Measurements from ENCODE around the gene ODAD2. TPM values are rescaled to one million over a fixed set of nuclear protein-coding genes. Genes with fewer than 3 reads are reported as not detected.
A peak's percentile ranks its signal among the peaks of the same experiment; 100 is the strongest.

ODAD2 gene
- total and polyA plus RNA-seq, 4 experiments from 2014 or later, result 0.14 to 0.32 TPM; not detected in 2

- DNase-seq, result peak in 1 of 5 donors; percentile 1
- POLR2A ChIA-PET (ENCODE audit: partially characterized antibody), result no interaction called here
- CTCF ChIA-PET (ENCODE audit: partially characterized antibody), result no interaction called here
Measured at GRCh38 chr10:27893358-27893954, 105.4 kb downstream of the ODAD2 start.

GRCh38 chr10:27890971-27891370, 107.9 kb downstream of the ODAD2 start:
- intact Hi-C loops (cut with micrococcal nuclease), result no loop called here

More at GRCh38 chr10:27893358-27893954, 105.4 kb downstream of the ODAD2 start:
- Histone ChIP-seq H3K9me3 (ENCODE audit: control insufficient read depth in 1 of 2, low read length in 2 of 2) (no peaks in the 10 kb centered on the region), H3K36me3 (ENCODE audit: insufficient read depth, low read length) (no peaks in the 10 kb centered on the region), H3K4me1 (ENCODE audit: insufficient read depth, low read length) (no peaks in the 10 kb centered on the region), H3K27ac (ENCODE audit: low read depth, low read length) (no peak overlapping the region), H3K27me3 (ENCODE audit: insufficient read depth, low read length) (no peaks in the 10 kb centered on the region), H3K4me3 (ENCODE audit: low read length in 2 of 2) (no peak overlapping the region)
- Mint-ChIP-seq H3K36me3 (peaks cover 0 to 3% of the 10 kb centered on the region in 2 donors), H3K27me3 (peaks cover 0 to 5% of the 10 kb centered on the region in 2 donors), H3K4me3 (no peak overlapping the region), H3K27ac (no peak overlapping the region), H3K9me3 (peaks cover 0 to 9% (median 5%) of the 10 kb centered on the region in 8 donors), H3K4me1 (peaks cover 0 to 2% (median 0%) of the 10 kb centered on the region in 4 donors)
- intact Hi-C loops (cut with micrococcal nuclease), result no loop called here

GRCh38 chr10:27889518-27889917, 109.4 kb downstream of the ODAD2 start:
- no peak overlapping the region for H3K27ac Mint-ChIP-seq
- intact Hi-C loops (cut with micrococcal nuclease), result no loop called here
- peaks cover 0 to 5% of the 10 kb centered on the region in 2 donors for H3K27me3 Mint-ChIP-seq
- H3K4me1 Mint-ChIP-seq, result peaks cover 0 to 1% (median 0%) of the 10 kb centered on the region in 4 donors
- no peak for DNase-seq
- ChIA-PET POLR2A (ENCODE audit: partially characterized antibody) (no interaction called here), CTCF (ENCODE audit: partially characterized antibody) (no interaction called here)
- H3K36me3 Mint-ChIP-seq, result no peaks in the 10 kb centered on the region
- peaks cover 0 to 4% of the 10 kb centered on the region in 2 donors for H3K9me3 ChIP-seq (ENCODE audit: control insufficient read depth in 1 of 2, low read length in 2 of 2)
- H3K4me3 ChIP-seq (ENCODE audit: low read length in 2 of 2), result no peak overlapping the region
- no peak overlapping the region for H3K4me3 Mint-ChIP-seq
- H3K27me3 ChIP-seq (ENCODE audit: insufficient read depth, low read length), result no peaks in the 10 kb centered on the region
- H3K9me3 Mint-ChIP-seq, result peaks cover 3 to 7% (median 4%) of the 10 kb centered on the region in 8 donors
- no peaks in the 10 kb centered on the region for H3K4me1 ChIP-seq (ENCODE audit: insufficient read depth, low read length)
- no peaks in the 10 kb centered on the region for H3K36me3 ChIP-seq (ENCODE audit: insufficient read depth, low read length)
- H3K27ac ChIP-seq (ENCODE audit: low read depth, low read length), result no peak overlapping the region

More at GRCh38 chr10:27890971-27891370, 107.9 kb downstream of the ODAD2 start:
- Histone ChIP-seq H3K4me1 (ENCODE audit: insufficient read depth, low read length) (no peaks in the 10 kb centered on the region), H3K27me3 (ENCODE audit: insufficient read depth, low read length) (no peaks in the 10 kb centered on the region), H3K27ac (ENCODE audit: low read depth, low read length) (no peak overlapping the region), H3K9me3 (ENCODE audit: control insufficient read depth in 1 of 2, low read length in 2 of 2) (peaks cover 0 to 4% of the 10 kb centered on the region in 2 donors), H3K36me3 (ENCODE audit: insufficient read depth, low read length) (no peaks in the 10 kb centered on the region), H3K4me3 (ENCODE audit: low read length in 2 of 2) (no peak overlapping the region)
- Mint-ChIP-seq H3K4me1 (no peaks in the 10 kb centered on the region), H3K27ac (no peak overlapping the region), H3K36me3 (no peaks in the 10 kb centered on the region), H3K9me3 (peaks cover under 1 to 5% (median 3%) of the 10 kb centered on the region in 8 donors), H3K27me3 (peaks cover 0 to 5% of the 10 kb centered on the region in 2 donors), H3K4me3 (no peak overlapping the region)
- ChIA-PET CTCF (ENCODE audit: partially characterized antibody) (no interaction called here), POLR2A (ENCODE audit: partially characterized antibody) (no interaction called here)
- no peak for DNase-seq

- ChIA-PET CTCF (ENCODE audit: partially characterized antibody) (interaction anchor here (0.5 kb wide), 1 partner anchor 41 kb away, joined by 3 read pairs; no protein-coding TSS in a partner anchor), POLR2A (ENCODE audit: partially characterized antibody) (no interaction called here)
- Histone ChIP-seq H3K9me3 (ENCODE audit: control insufficient read depth in 1 of 2, low read length in 2 of 2) (peaks cover 0 to 4% of the 10 kb centered on the region in 2 donors), H3K27ac (ENCODE audit: low read depth, low read length) (no peak overlapping the region), H3K4me3 (ENCODE audit: low read length in 2 of 2) (no peak overlapping the region), H3K27me3 (ENCODE audit: insufficient read depth, low read length) (no peaks in the 10 kb centered on the region), H3K4me1 (ENCODE audit: insufficient read depth, low read length) (no peaks in the 10 kb centered on the region), H3K36me3 (ENCODE audit: insufficient read depth, low read length) (no peaks in the 10 kb centered on the region)
- DNase-seq, result no peak
- peaks cover 5 to 19% (median 11%) of the 10 kb centered on the region in 8 donors for H3K9me3 Mint-ChIP-seq
- H3K27me3 Mint-ChIP-seq, result no peaks in the 10 kb centered on the region
- intact Hi-C loops (cut with micrococcal nuclease), result no loop called here
- H3K27ac Mint-ChIP-seq, result no peak overlapping the region
- peaks cover 0 to 6% (median 0%) of the 10 kb centered on the region in 4 donors for H3K4me1 Mint-ChIP-seq
- no peaks in the 10 kb centered on the region for H3K36me3 Mint-ChIP-seq
- H3K4me3 Mint-ChIP-seq, result no peak overlapping the region
Measured at GRCh38 chr10:27884185-27884641, 114.7 kb downstream of the ODAD2 start.

- POLR2A ChIA-PET (ENCODE audit: partially characterized antibody), result no interaction called here
- no peaks in the 10 kb centered on the region for H3K36me3 ChIP-seq (ENCODE audit: insufficient read depth, low read length)
- peaks cover 6 to 14% of the 10 kb centered on the region in 2 donors for H3K27me3 Mint-ChIP-seq
- H3K36me3 Mint-ChIP-seq, result no peaks in the 10 kb centered on the region
- CTCF ChIA-PET (ENCODE audit: partially characterized antibody), result no interaction called here
- H3K4me1 ChIP-seq (ENCODE audit: insufficient read depth, low read length), result no peaks in the 10 kb centered on the region
- intact Hi-C loops (cut with micrococcal nuclease), result no loop called here
- H3K9me3 Mint-ChIP-seq, result peaks cover 0 to 16% (median 4%) of the 10 kb centered on the region in 8 donors
- H3K27ac ChIP-seq (ENCODE audit: low read depth, low read length), result no peak overlapping the region
- H3K27ac Mint-ChIP-seq, result no peak overlapping the region
- no peaks in the 10 kb centered on the region for H3K9me3 ChIP-seq (ENCODE audit: control insufficient read depth in 1 of 2, low read length in 2 of 2)
- no peaks in the 10 kb centered on the region for H3K4me1 Mint-ChIP-seq
- DNase-seq, result no peak
- H3K27me3 ChIP-seq (ENCODE audit: insufficient read depth, low read length), result no peaks in the 10 kb centered on the region
- H3K4me3 Mint-ChIP-seq, result no peak overlapping the region
- no peak overlapping the region for H3K4me3 ChIP-seq (ENCODE audit: low read length in 2 of 2)
Measured at GRCh38 chr10:27878281-27878680, 120.6 kb downstream of the ODAD2 start.

- intact Hi-C loops (cut with micrococcal nuclease), result loop anchor here (1.0 kb wide), 1 partner anchor 314 kb away; no protein-coding TSS in a partner anchor
- H3K4me1 Mint-ChIP-seq, result peaks cover 0 to 6% (median 1%) of the 10 kb centered on the region in 4 donors
- no peak overlapping the region for H3K27ac ChIP-seq (ENCODE audit: low read depth, low read length)
- ChIA-PET POLR2A (ENCODE audit: partially characterized antibody) (no interaction called here), CTCF (ENCODE audit: partially characterized antibody) (interaction anchor here (0.6 kb wide), 1 partner anchor 1074 kb away, joined by 3 read pairs; no protein-coding TSS in a partner anchor)
- no peak for DNase-seq
- no peaks in the 10 kb centered on the region for H3K36me3 ChIP-seq (ENCODE audit: insufficient read depth, low read length)
- no peaks in the 10 kb centered on the region for H3K9me3 ChIP-seq (ENCODE audit: control insufficient read depth in 1 of 2, low read length in 2 of 2)
- no peak overlapping the region for H3K4me3 ChIP-seq (ENCODE audit: low read length in 2 of 2)
- no peaks in the 10 kb centered on the region for H3K4me1 ChIP-seq (ENCODE audit: insufficient read depth, low read length)
- no peaks in the 10 kb centered on the region for H3K36me3 Mint-ChIP-seq
- H3K4me3 Mint-ChIP-seq, result no peak overlapping the region
- H3K9me3 Mint-ChIP-seq, result peaks cover 0 to 6% (median 2%) of the 10 kb centered on the region in 8 donors
- H3K27ac Mint-ChIP-seq, result no peak overlapping the region
- no peaks in the 10 kb centered on the region for H3K27me3 ChIP-seq (ENCODE audit: insufficient read depth, low read length)
- peaks cover 10% of the 10 kb centered on the region in 2 donors for H3K27me3 Mint-ChIP-seq
Measured at GRCh38 chr10:27865221-27865635, 133.7 kb downstream of the ODAD2 start.

GRCh38 chr10:27861781-27862180, 137.1 kb downstream of the ODAD2 start:
- Histone ChIP-seq H3K27ac (ENCODE audit: low read depth, low read length) (no peak overlapping the region), H3K27me3 (ENCODE audit: insufficient read depth, low read length) (no peaks in the 10 kb centered on the region), H3K4me1 (ENCODE audit: insufficient read depth, low read length) (no peaks in the 10 kb centered on the region), H3K36me3 (ENCODE audit: insufficient read depth, low read length) (no peaks in the 10 kb centered on the region), H3K4me3 (ENCODE audit: low read length in 2 of 2) (no peak overlapping the region), H3K9me3 (ENCODE audit: control insufficient read depth in 1 of 2, low read length in 2 of 2) (no peaks in the 10 kb centered on the region)
- no peak overlapping the region for H3K27ac Mint-ChIP-seq
- ChIA-PET POLR2A (ENCODE audit: partially characterized antibody) (no interaction called here), CTCF (ENCODE audit: partially characterized antibody) (no interaction called here)
- no peak overlapping the region for H3K4me3 Mint-ChIP-seq
- no peak for DNase-seq
- intact Hi-C loops (cut with micrococcal nuclease), result no loop called here
- H3K36me3 Mint-ChIP-seq, result no peaks in the 10 kb centered on the region
- peaks cover 9 to 10% of the 10 kb centered on the region in 2 donors for H3K27me3 Mint-ChIP-seq
- H3K4me1 Mint-ChIP-seq, result peaks cover 0 to 6% (median 1%) of the 10 kb centered on the region in 4 donors
- H3K9me3 Mint-ChIP-seq, result peaks cover 0 to 2% (median 0%) of the 10 kb centered on the region in 8 donors

All from CD4-positive, alpha-beta memory T cell (primary cell).